ENCODE data around the gene MTPN. TPM values are rescaled to one million over a fixed set of nuclear protein-coding genes. Genes with fewer than 3 reads are reported as not detected.

The MTPN gene
- total RNA-seq: 10 to 100 TPM; 51.8 to 81.7 (median 79.1) TPM

- no peak for TF ChIP-seq EP300 (IDR thresholded peaks at IDR 0.05)
- peak in 1 of 2 donors; percentile 70 for TF ChIP-seq POLR2A (IDR thresholded peaks at IDR 0.05)
- no peak for TF ChIP-seq CTCF (IDR thresholded peaks at IDR 0.05)
- TF ChIP-seq POLR2AphosphoS5 (IDR thresholded peaks at IDR 0.05): peak in 2 of 3 donors; percentile 48 to 64
- H3K9me3 ChIP-seq: no peaks in the 10 kb centered on the region
- H3K27me3 ChIP-seq: no peaks in the 10 kb centered on the region
- WGBS: under 1% methylated on average over 47 of the region's 47 CpGs
- peak within 1 kb of the TSS; percentile 89 for H3K27ac ChIP-seq
- peaks cover 49% of the 10 kb centered on the region for H3K4me1 ChIP-seq
- peak within 1 kb of the TSS; percentile 89 for H3K4me3 ChIP-seq
- no peaks in the 10 kb centered on the region for H3K36me3 ChIP-seq
- DNase-seq (ENCODE audit: low spot score in 2 of 2): peak; percentile 99
These were observed at the start of gene MTPN for GRCh38 chr7:135977007-135977741. Gene MTPN (minus strand): TSS chr7:135977359. CDS start chr7:135977100, 259 bp downstream.

- WGBS: 64% methylated on average over 2 of the region's 2 CpGs
- H3K9me3 ChIP-seq: no peaks in the 10 kb centered on the region
- H3K36me3 ChIP-seq: no peaks in the 10 kb centered on the region
- DNase-seq (ENCODE audit: low spot score in 2 of 2): no peak
- H3K4me1 ChIP-seq: no peaks in the 10 kb centered on the region
- no peak for TF ChIP-seq EP300 (IDR thresholded peaks at IDR 0.05)
- TF ChIP-seq POLR2AphosphoS5 (IDR thresholded peaks at IDR 0.05): no peak
- no peak for TF ChIP-seq CTCF (IDR thresholded peaks at IDR 0.05)
- no peak for TF ChIP-seq POLR2A (IDR thresholded peaks at IDR 0.05)
- no peak overlapping the region for H3K27ac ChIP-seq
- no peak overlapping the region for H3K4me3 ChIP-seq
- H3K27me3 ChIP-seq: no peaks in the 10 kb centered on the region
These were observed 49.0 kb upstream of the MTPN start for GRCh38 chr7:136026209-136026608.

GRCh38 chr7:136023134-136023869 lies 46.1 kb upstream of the MTPN start:
- Histone ChIP-seq H3K4me1 (no peaks in the 10 kb centered on the region), H3K36me3 (no peaks in the 10 kb centered on the region), H3K9me3 (no peaks in the 10 kb centered on the region), H3K27me3 (no peaks in the 10 kb centered on the region), H3K4me3 (no peak overlapping the region), H3K27ac (no peak overlapping the region)
- DNase-seq (ENCODE audit: low spot score in 2 of 2): no peak
- TF ChIP-seq CTCF (IDR thresholded peaks at IDR 0.05) (no peak), POLR2A (IDR thresholded peaks at IDR 0.05) (no peak), POLR2AphosphoS5 (IDR thresholded peaks at IDR 0.05) (no peak), EP300 (IDR thresholded peaks at IDR 0.05) (no peak)
- 86% methylated on average over 2 of the region's 2 CpGs for WGBS

- Histone ChIP-seq H3K4me3 (no peak overlapping the region), H3K4me1 (no peaks in the 10 kb centered on the region), H3K36me3 (no peaks in the 10 kb centered on the region), H3K27me3 (no peaks in the 10 kb centered on the region), H3K9me3 (no peaks in the 10 kb centered on the region), H3K27ac (no peak overlapping the region)
- TF ChIP-seq CTCF (IDR thresholded peaks at IDR 0.05) (no peak), POLR2A (IDR thresholded peaks at IDR 0.05) (no peak), EP300 (IDR thresholded peaks at IDR 0.05) (no peak), POLR2AphosphoS5 (IDR thresholded peaks at IDR 0.05) (no peak)
- DNase-seq (ENCODE audit: low spot score in 2 of 2): no peak
- WGBS: 77% methylated on average over 1 of the region's 1 CpG
These were observed 43.4 kb upstream of the MTPN start for GRCh38 chr7:136020556-136020955.

GRCh38 chr7:136018104-136018503 lies 40.9 kb upstream of the MTPN start:
- WGBS: 100% methylated on average over 2 of the region's 2 CpGs
- no peak overlapping the region for H3K27ac ChIP-seq
- no peak for DNase-seq (ENCODE audit: low spot score in 2 of 2)
- no peak for TF ChIP-seq POLR2A (IDR thresholded peaks at IDR 0.05)
- no peak for TF ChIP-seq CTCF (IDR thresholded peaks at IDR 0.05)
- TF ChIP-seq POLR2AphosphoS5 (IDR thresholded peaks at IDR 0.05): no peak
- no peak for TF ChIP-seq EP300 (IDR thresholded peaks at IDR 0.05)
- no peaks in the 10 kb centered on the region for H3K9me3 ChIP-seq
- H3K36me3 ChIP-seq: no peaks in the 10 kb centered on the region
- H3K4me3 ChIP-seq: no peak overlapping the region
- no peaks in the 10 kb centered on the region for H3K27me3 ChIP-seq
- H3K4me1 ChIP-seq: no peaks in the 10 kb centered on the region
